ENCODE data around the gene P4HA2. TPM values are rescaled to one million over a fixed set of nuclear protein-coding genes. Genes with fewer than 3 reads are reported as not detected.

The P4HA2 gene
- total and polyA plus RNA-seq, 9 of the 15 experiments (the other 6 are each of a cell fraction or from before 2014, with no cell fraction given) = 9.6 to 50.0 (median 12.7) TPM

- TF ChIP-seq DEAF1 (CRISPR knock-in tag; IDR thresholded peaks at IDR 0.05) (0 out of 2 replicates have a peak, but pooled peaks have one; percentile 38), TFAP4 (CRISPR knock-in tag; IDR thresholded peaks at IDR 0.05; ENCODE audit: borderline replicate concordance) (peak; percentile 50; the same call in 1 of the 2 replicates), SETDB1 (IDR thresholded peaks at IDR 0.05; ENCODE audit: low read length) (no peak), RCOR1 (IDR thresholded peaks at IDR 0.05; ENCODE audit: borderline replicate concordance in 1 of 2, low read depth in 2 of 2, low read length in 2 of 2) (peak in 1 of 2 experiments; percentile 42; a peak in 1 of 4 replicates), ZBTB7A (IDR thresholded peaks at IDR 0.05; ENCODE audit: borderline replicate concordance, control insufficient read depth, low read depth, low read length) (peak; percentile 62; the same call in 1 of the 2 replicates), MAX (CRISPR knock-in tag; IDR thresholded peaks at IDR 0.05) (0 out of 2 replicates have a peak, but pooled peaks have one; percentile 18)
These were observed 10.6 kb upstream of the P4HA2 start (continued) for GRCh38 chr5:132238169-132238744.

Data from K562 (cell line).